Mucosa of descending colon (tissue), 3 donors: ENCODE data around the gene TNFAIP8L1. TPM values are rescaled to one million over a fixed set of nuclear protein-coding genes. Genes with fewer than 3 reads are reported as not detected.
A peak's percentile ranks its signal among the peaks of the same experiment; 100 is the strongest.

Source experiments
- ATAC-seq: fragments of 200-7000 bp; cut with Tn5 transposase; one replicate; pipeline ENCODE4 v1.9.1; 2020; ENCODE audit warnings: mild to moderate bottlenecking, moderate library complexity
- DNase-seq, 3 donors: peaks; one replicate each; pipeline ENCODE4 v3.0.0-alpha.2; 2020
- H3K36me3 ChIP-seq: fragments of 200-600 bp; one replicate; pipeline ENCODE4 v1.8.0; 2021; ENCODE audit warnings: low read depth, mild to moderate bottlenecking
- H3K4me1 ChIP-seq: fragments of 200-600 bp; one replicate; pipeline ENCODE4 v1.8.0; 2021; ENCODE audit warnings: low read depth, mild to moderate bottlenecking
- H3K4me3 ChIP-seq: fragments of 200-600 bp; one replicate; pipeline ENCODE4 v1.8.0; 2021; ENCODE audit warnings: mild to moderate bottlenecking
- H3K9me3 ChIP-seq: fragments of 200-600 bp; one replicate; pipeline ENCODE4 v1.8.0; 2021; ENCODE audit warnings: mild to moderate bottlenecking
- intact Hi-C, 2 donors: fragments of 100-400 bp; cut with DNase I in 1 of 2; cut with micrococcal nuclease in 1 of 2; formaldehyde crosslinking; loops; one replicate each; pipeline versions ENCODE4 v1.11.0 to v1.11.1; 2022; cut with DNase I, micrococcal nuclease
- total RNA-seq, 3 donors: library from RNA; stranded (reverse); fragmentation: NEBNext Ultra II Directional in 2 of 3; extraction: Animal tissue kit (Norgen Biotek cat#: 25700) in 2 of 3; gene quantifications; one replicate each; pipeline versions ENCODE4 v1.2.1 to v1.2.4, GENCODE V29; 2021 to 2023
- TF ChIP-seq, protein P1 (sequence below): fragments of 200-600 bp; IDR thresholded peaks from one replicate; pipeline ENCODE4 v1.8.0; 2022; ENCODE audit warnings: antibody characterized with exemption, mild to moderate bottlenecking
- donor health status: DM: no; HTN: no; CAD: no; lungs with moderate emphysema.
- donor health status: DM: no; HTN: no; CAD: no.
- donor health status: DM: no; HTN: yes; CAD: no.

The TNFAIP8L1 gene
- total RNA-seq, 3 donors from 2014 or later: 5.1 to 47.6 (median 10.7) TPM

DNA sequence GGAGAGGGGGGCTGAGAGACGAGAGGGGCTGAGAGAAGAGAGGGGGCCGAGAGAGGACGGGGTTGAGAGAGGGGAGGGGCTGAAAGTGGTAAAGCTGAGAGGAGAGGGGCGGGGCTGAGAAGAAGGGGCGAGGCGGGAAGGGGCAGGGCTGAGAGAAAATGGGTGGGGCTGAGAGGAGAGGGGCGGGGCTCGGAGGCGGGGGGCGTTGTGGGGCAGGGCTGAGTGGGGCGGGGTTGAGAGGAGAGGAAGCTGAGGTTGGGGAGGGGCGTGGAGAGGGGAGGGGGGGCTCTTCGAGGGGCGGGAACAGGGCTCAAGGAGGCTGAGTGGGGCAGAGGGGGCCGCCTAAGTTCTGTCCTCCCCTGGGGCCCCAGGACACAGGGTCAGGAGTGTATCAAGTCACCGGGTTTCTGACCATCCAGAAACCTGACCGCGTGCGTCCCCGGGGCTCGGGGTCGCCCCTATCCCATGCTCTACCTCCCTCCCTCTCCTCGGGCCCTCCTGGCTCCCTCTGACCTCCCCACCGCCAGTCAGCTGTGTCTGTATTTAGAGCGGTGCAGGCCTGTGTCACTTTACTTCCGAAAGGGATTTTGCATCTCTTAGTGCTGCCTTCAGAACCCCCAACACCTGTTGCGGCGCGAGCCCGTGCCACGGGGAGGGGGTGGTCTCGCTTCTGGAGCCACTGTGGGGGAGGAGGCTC is 41.2 kb upstream of the TNFAIP8L1 start:
- H3K4me1 ChIP-seq: no peaks in the 10 kb centered on the region
- DNase-seq (peak in 2 of 3 donors; percentile 35 to 54), ATAC-seq (peak; percentile 81)
- H3K36me3 ChIP-seq: no peaks in the 10 kb centered on the region
- TF ChIP-seq, protein P1, sequence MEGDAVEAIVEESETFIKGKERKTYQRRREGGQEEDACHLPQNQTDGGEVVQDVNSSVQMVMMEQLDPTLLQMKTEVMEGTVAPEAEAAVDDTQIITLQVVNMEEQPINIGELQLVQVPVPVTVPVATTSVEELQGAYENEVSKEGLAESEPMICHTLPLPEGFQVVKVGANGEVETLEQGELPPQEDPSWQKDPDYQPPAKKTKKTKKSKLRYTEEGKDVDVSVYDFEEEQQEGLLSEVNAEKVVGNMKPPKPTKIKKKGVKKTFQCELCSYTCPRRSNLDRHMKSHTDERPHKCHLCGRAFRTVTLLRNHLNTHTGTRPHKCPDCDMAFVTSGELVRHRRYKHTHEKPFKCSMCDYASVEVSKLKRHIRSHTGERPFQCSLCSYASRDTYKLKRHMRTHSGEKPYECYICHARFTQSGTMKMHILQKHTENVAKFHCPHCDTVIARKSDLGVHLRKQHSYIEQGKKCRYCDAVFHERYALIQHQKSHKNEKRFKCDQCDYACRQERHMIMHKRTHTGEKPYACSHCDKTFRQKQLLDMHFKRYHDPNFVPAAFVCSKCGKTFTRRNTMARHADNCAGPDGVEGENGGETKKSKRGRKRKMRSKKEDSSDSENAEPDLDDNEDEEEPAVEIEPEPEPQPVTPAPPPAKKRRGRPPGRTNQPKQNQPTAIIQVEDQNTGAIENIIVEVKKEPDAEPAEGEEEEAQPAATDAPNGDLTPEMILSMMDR: no peak
- no peaks in the 10 kb centered on the region for H3K9me3 ChIP-seq
- intact Hi-C loops: no loop called here
- no peak overlapping the region for H3K4me3 ChIP-seq

DNA sequence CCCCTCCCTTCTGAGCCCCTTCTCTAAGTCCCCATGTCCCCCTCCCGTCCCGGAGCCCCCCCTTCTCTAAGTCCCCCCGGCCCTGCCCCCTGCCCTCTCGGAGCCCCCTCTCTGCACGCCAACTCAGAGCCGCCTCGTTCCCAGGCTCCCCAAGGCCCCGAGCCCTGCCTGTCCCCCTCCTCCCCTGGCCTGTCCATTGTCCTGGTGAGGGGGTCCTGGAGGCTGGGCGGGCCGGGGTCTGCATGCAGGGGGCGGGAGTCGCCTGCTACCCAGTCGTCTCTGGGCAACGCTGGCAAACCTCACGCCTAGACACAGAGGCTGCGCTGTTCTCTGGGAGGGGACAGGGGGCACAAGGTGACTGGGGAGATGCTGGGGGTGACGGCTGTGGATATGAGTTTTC is 40.6 kb upstream of the TNFAIP8L1 start:
- TF ChIP-seq, protein P1: no peak
- intact Hi-C loops: no loop called here
- Histone ChIP-seq H3K4me3 (no peak overlapping the region), H3K4me1 (no peaks in the 10 kb centered on the region), H3K9me3 (no peaks in the 10 kb centered on the region), H3K36me3 (no peaks in the 10 kb centered on the region)
- DNase-seq (no peak), ATAC-seq (no peak)

DNA sequence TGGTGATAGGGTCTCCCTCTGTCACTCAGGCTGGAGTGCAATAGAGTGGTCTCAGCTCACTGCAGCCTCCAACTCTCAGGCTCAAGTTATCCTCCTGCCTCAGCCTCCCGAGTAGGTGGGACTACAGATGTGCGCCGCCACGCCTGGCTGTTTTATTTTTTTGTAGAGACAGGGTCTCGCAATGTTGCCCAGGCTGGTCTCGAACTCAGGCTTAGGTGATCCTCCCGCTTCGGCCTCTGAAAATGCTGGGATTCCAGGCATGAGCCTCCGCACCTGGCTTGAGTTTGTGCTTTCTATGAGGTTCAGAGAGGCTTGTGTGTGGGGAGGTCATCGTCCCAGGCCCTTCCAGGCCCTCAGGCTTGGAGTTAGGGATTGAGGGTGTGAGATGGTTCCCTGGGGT is 39.2 kb upstream of the TNFAIP8L1 start:
- intact Hi-C loops: no loop called here
- Histone ChIP-seq H3K4me3 (no peak overlapping the region), H3K36me3 (no peaks in the 10 kb centered on the region), H3K4me1 (no peaks in the 10 kb centered on the region), H3K9me3 (no peaks in the 10 kb centered on the region)
- ATAC-seq (no peak), DNase-seq (no peak)
- TF ChIP-seq, protein P1: no peak

DNA sequence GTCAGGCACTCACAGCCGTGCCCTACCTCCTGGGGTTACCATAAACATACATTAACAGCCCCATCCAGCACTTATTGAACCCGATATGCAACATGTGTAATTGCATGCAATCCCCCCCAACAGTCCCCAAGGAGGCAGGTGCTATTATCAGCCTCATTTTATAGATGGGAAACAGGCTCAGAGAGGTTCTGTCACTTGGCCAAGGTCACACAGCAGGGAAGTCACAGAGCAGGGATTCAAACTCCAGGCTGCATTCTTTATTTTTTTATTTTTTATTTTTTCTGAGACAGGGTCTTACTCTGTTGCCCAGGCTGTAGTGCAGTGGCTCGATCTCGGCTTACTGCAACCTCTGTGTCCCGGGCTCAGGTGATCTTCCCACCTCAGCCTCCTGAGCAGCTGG is 38.4 kb upstream of the TNFAIP8L1 start:
- intact Hi-C loops: no loop called here
- DNase-seq: no peak
- ATAC-seq: no peak
- TF ChIP-seq, protein P1: no peak
- Histone ChIP-seq H3K36me3 (no peaks in the 10 kb centered on the region), H3K9me3 (no peaks in the 10 kb centered on the region), H3K4me3 (no peak overlapping the region), H3K4me1 (no peaks in the 10 kb centered on the region)

DNA sequence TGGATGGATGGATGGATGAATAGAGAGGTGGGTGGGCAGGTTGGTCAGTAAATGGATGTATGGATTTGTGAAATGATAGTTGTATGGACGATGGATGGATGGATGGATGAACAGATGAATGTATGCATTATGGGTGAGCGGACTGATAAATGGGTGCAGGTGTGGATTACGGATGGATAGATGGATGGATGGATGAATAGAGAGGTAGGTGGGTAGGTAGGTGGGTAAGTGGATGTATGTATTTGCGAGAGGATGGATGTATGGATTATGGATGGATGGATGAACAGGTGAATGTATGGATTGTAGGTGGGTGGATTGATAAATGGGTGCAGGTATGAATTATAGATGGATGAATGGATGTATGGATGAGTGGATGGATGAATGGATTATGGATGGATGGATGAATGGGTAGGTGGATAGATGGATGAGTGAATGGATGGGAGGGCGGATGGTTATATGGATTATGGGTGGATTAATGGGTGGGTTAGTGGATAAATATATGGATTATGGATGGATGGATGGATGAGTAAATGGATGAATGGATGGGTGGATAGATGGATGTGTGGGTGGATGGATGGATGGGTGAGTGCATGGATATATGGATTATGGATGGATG is 37.0 kb upstream of the TNFAIP8L1 start:
- no peak overlapping the region for H3K4me3 ChIP-seq
- ATAC-seq: no peak
- intact Hi-C loops: no loop called here
- no peaks in the 10 kb centered on the region for H3K4me1 ChIP-seq
- TF ChIP-seq, protein P1: no peak
- H3K9me3 ChIP-seq: no peaks in the 10 kb centered on the region
- no peaks in the 10 kb centered on the region for H3K36me3 ChIP-seq
- no peak for DNase-seq
